ENCODE data around the gene KLHL3. TPM values are rescaled to one million over a fixed set of nuclear protein-coding genes. Genes with fewer than 3 reads are reported as not detected.

KLHL3 gene
- total RNA-seq, 1 donor, result 9.3 TPM

DNA sequence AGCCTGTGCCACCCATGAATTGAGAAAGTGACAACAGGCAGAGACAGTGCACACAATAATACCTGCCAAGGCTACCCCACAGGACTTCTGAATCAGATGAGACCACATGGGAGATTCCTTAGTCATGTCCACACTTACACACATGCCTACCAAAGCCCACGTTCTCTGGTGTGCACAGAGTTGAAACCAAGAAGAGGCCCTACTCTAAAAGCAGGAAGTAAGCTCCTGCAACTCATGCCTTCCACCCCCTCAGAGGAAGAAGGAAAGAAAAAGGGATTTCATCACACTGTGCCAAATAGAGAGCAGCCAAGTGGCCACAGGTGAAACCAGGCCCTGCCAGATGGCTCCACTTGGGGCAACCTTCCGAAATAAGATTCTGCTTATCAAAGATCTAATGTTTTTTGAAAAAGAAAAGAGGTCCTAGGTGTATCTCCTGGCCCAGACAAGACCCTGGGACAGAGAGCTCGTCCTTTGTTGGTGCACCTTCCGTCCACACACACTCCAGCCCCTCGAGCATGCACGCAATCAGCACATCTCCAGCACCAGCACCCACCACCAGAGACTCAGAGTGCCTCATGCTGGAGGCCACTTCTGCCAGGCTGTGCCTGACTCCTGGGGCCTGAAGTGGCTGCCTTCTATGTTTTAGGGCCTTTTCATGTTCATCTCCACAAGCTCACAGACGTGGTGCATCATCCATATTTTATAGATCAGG is 122.2 kb downstream of the KLHL3 start:
- Histone ChIP-seq H3K4me3 (ENCODE audit: low read length) (no peak overlapping the region), H3K27me3 (ENCODE audit: insufficient read depth, low read length) (no peaks in the 10 kb centered on the region), H3K4me1 (ENCODE audit: insufficient read depth, low read length) (peaks cover 19% of the 10 kb centered on the region), H3K9me3 (ENCODE audit: low read depth, low read length) (no peaks in the 10 kb centered on the region)

DNA sequence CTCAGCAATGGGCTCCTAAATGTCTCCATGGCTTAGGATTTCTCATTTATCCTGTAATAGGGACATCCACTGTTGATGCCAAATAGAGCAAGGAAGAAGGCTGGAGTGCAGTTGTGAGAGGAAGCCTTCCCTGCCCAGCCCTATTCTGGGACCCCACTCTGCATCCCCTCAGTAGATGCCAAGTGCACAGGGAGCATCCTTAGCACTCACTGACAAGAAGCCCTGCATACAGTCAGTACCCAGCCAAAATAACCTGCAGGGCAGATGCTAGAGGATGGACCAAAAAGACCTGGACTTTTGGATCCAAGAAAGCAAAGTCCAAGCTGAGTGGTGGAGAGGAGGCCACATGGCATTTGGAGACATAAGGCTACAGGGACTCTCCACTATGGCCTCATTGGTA is 123.3 kb downstream of the KLHL3 start:
- no peaks in the 10 kb centered on the region for H3K9me3 ChIP-seq (ENCODE audit: low read depth, low read length)
- H3K4me1 ChIP-seq (ENCODE audit: insufficient read depth, low read length), result peaks cover 19% of the 10 kb centered on the region
- no peak overlapping the region for H3K4me3 ChIP-seq (ENCODE audit: low read length)
- no peaks in the 10 kb centered on the region for H3K27me3 ChIP-seq (ENCODE audit: insufficient read depth, low read length)

DNA sequence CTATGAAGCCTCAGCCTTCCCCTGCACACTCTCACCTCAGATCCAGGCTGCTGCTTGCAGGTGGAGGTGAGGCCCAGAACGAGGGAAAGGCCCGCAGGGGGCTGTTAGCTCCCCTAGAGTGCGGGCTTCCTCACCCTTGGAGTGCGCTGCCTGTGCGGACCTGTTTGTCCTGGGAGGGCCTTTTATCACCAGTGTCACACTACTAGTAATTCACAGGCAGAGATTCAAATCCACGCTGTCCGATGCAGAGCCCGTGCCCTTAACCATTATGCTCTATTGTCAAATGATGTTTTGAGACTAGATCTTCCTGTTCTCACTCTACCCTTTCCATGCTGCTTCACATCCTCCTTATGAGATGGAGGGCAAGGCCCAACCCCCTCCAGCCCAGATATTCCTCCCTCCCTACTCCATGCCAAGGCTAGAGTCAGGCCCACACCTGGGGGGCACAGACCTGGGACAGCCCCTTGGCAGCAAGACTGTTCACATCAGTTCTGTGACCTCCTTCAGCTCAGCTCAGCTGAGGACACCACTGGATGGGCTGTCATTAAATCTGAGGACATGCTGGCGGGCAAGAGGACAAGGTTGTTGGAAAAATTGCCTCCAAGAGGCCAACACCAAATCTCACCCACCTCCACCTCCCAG is 124.0 kb downstream of the KLHL3 start:
- H3K4me3 ChIP-seq (ENCODE audit: low read length), result no peak overlapping the region
- H3K27me3 ChIP-seq (ENCODE audit: insufficient read depth, low read length), result peaks cover under 1% of the 10 kb centered on the region
- H3K4me1 ChIP-seq (ENCODE audit: insufficient read depth, low read length), result peaks cover 19% of the 10 kb centered on the region
- no peaks in the 10 kb centered on the region for H3K9me3 ChIP-seq (ENCODE audit: low read depth, low read length)

DNA sequence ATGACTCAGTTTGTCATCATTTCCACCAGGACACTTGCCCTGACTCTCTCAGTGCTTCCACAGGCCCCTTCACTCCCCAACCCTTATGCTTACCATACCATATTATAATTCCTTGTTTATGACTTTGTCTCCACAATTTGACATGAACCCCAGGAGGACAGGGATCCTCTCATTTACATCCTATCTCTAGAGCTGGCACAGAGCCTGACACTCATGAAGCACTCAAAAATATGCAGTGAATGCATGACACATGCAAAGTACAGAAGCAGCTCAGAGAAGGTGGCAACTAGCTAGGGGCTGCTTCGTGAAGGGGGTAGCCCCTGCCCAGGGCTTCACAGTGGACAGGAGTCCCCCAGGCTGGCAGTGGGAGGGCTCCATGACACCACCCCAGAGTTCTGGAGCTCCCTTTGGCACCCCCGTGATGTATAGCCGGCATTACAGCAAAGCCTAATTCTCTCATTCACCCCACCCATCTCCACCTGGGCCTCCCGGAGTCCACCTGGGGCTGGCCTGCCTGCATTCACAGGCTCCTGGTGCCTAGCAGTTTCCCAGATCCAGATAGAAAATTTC is 124.8 kb downstream of the KLHL3 start:
- no peaks in the 10 kb centered on the region for H3K9me3 ChIP-seq (ENCODE audit: low read depth, low read length)

DNA sequence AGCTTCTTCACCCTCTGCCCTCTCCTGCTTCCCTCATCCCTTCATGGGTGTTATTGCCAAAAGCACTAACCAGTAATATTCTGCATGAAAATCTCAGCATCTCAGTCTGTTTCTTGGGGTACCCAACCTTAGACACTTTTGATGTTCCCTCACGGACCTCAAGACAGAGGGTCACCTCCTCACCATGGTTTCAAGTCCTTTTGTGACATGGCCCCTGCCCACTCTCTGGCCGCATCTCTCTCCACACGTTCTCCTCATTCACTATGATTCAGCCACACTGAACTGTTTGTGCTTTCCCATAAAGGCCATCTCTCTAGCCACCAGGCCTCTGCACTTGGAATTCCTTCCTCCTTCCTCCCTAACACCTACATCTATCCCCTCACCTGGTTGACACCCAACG is 125.3 kb downstream of the KLHL3 start:
- peaks cover 2% of the 10 kb centered on the region for H3K27me3 ChIP-seq (ENCODE audit: insufficient read depth, low read length)
- no peak overlapping the region for H3K4me3 ChIP-seq (ENCODE audit: low read length)
- H3K9me3 ChIP-seq (ENCODE audit: low read depth, low read length), result no peaks in the 10 kb centered on the region
- peaks cover 19% of the 10 kb centered on the region for H3K4me1 ChIP-seq (ENCODE audit: insufficient read depth, low read length)

More for the DNA sequence above, 124.8 kb downstream of the KLHL3 start:
- Histone ChIP-seq H3K4me1 (ENCODE audit: insufficient read depth, low read length) (peaks cover 19% of the 10 kb centered on the region), H3K27me3 (ENCODE audit: insufficient read depth, low read length) (peaks cover 2% of the 10 kb centered on the region), H3K4me3 (ENCODE audit: low read length) (no peak overlapping the region)

DNA sequence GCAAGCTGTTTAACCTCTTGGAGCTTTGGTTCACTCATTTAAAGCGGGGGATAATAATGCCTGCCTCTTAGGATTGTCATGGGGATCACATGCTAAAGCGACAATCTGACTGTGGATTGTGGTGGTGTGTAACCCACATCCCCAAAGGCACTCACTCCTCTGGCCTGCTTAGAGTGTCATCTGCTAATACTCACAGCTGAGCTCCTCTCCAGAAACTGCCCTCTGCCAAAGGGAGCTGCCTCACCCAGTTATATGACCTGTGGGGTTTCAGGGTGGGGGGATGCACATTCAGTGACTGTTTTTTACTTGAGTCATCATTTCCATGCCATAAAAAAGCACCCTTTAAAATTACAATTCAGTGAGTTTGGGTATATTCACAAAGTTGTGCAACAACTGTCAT is 126.8 kb downstream of the KLHL3 start:
- Histone ChIP-seq H3K9me3 (ENCODE audit: low read depth, low read length) (no peaks in the 10 kb centered on the region), H3K4me1 (ENCODE audit: insufficient read depth, low read length) (peaks cover 18% of the 10 kb centered on the region), H3K4me3 (ENCODE audit: low read length) (no peak overlapping the region), H3K27me3 (ENCODE audit: insufficient read depth, low read length) (peaks cover 8% of the 10 kb centered on the region)

DNA sequence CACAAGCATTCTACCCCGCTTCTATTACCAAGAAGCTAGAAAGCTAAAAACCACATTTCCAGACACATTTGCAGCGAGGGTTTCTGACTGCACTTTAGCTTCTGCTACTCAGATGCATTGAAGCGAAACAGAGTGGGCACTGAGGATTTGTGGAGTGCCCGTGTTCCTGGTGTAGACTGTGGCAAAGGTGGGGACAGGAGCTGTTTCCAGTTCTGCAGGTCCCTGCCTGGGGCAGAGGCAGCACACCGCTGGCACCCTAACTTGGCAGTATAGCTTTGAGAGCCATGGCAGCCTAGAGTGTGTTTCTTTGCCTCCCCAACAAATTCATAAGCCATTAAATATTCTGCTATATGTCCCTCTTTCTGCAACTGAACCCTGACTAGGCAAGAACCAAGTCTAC is 128.1 kb downstream of the KLHL3 start:
- Histone ChIP-seq H3K4me3 (ENCODE audit: low read length) (no peak overlapping the region), H3K27me3 (ENCODE audit: insufficient read depth, low read length) (peaks cover 8% of the 10 kb centered on the region), H3K4me1 (ENCODE audit: insufficient read depth, low read length) (peaks cover 4% of the 10 kb centered on the region), H3K9me3 (ENCODE audit: low read depth, low read length) (no peaks in the 10 kb centered on the region)

DNA sequence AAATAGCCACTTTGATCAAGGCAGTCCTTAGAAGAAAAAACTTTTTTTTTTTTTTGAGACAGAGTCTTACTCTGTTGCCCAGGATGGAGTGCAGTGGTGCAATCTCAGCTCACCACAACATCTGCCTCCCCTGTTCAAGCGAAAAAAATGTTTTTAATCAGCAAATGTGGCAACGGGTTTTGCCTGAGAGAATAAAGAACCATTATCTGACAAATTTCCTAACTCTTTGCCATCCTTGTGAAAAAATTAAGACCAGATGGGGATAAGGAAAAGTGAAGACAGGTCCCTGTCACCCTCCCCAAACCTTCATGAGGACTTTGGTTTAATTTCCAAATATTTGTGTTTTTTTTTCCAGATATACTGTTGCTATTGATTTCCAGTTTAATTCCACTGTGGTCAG is 129.5 kb downstream of the KLHL3 start:
- no peak overlapping the region for H3K4me3 ChIP-seq (ENCODE audit: low read length)
- peaks cover 8% of the 10 kb centered on the region for H3K27me3 ChIP-seq (ENCODE audit: insufficient read depth, low read length)
- no peaks in the 10 kb centered on the region for H3K9me3 ChIP-seq (ENCODE audit: low read depth, low read length)
- H3K4me1 ChIP-seq (ENCODE audit: insufficient read depth, low read length), result peaks cover 4% of the 10 kb centered on the region

DNA sequence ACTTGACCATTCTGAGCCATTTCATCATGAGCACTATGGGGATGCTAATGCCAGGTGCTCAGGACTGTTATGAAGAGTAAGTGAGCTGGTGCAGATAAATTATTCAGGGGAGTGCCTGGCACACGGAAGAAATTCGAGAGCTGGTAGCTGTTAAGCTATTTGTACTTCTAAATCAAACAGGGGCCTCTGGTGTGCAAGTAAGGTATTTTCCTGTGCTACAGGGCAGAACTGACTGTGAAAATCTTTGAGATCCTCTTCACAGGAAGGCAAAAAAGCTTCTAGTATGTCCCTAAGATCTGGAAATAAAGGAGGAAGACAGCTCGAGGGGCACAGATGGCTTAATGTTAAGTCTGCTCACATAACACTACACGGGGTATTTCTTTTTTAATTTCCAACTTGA is 130.5 kb downstream of the KLHL3 start:
- H3K27me3 ChIP-seq (ENCODE audit: insufficient read depth, low read length), result peaks cover 8% of the 10 kb centered on the region
- no peak overlapping the region for H3K4me3 ChIP-seq (ENCODE audit: low read length)
- H3K4me1 ChIP-seq (ENCODE audit: insufficient read depth, low read length), result peaks cover 4% of the 10 kb centered on the region
- H3K9me3 ChIP-seq (ENCODE audit: low read depth, low read length), result no peaks in the 10 kb centered on the region

DNA sequence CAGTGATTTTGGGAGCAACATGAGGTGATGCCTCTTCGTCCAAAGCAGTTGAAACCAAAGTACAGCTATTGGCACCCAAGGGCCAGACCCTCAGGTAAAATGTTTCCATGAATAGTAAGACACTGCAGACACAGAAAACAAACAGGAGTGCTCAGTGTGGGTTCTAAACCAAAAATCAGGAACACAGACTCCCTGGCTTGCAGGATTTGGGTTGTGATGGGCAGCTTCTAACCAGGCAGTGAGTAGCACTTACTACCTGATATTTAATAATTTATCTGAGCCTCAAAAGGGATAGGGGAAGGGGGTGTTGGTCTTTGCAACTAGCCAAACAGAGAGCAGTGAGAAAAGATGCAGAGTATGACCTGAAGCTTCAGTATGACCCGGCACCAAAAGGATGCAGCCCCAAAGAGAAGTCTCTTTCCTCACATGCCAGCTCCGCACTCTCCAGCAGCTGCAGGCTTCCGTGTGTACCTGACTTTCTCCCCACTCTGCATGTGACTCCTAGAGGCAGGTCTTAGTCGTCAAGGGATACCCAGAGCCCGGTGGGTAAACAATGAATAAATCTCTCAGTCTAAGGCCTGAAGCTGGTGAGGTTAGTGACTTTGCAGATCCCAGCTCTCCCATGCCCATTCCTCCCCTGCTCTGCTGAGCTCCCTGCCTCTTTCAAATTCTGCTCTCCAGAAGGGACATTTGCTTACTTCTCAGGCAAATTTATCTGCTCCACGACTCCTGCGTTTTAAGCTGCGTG is 131.4 kb downstream of the KLHL3 start:
- H3K4me3 ChIP-seq (ENCODE audit: low read length), result no peak overlapping the region
- H3K4me1 ChIP-seq (ENCODE audit: insufficient read depth, low read length), result peaks cover 4% of the 10 kb centered on the region
- peaks cover 8% of the 10 kb centered on the region for H3K27me3 ChIP-seq (ENCODE audit: insufficient read depth, low read length)
- no peaks in the 10 kb centered on the region for H3K9me3 ChIP-seq (ENCODE audit: low read depth, low read length)

DNA sequence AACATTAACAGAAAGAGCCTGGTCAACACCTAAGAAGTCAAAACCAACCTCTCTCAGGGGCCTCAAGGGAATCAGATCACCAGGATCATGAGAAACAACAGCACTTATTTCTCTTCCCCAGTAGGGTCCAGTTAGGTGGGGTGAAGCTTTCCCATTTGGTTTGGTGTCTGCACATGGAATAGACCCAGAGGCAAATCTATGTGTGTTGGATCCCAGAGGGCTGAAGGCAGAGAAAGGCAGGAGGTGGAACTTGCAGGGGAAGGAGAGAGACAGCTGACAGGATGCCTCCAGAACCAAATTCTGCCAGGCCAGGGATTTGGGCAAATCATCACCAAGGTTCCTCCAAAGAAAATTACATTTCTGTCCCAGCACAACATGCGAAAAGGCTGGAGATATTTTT is 132.0 kb downstream of the KLHL3 start:
- H3K4me1 ChIP-seq (ENCODE audit: insufficient read depth, low read length), result peaks cover 1% of the 10 kb centered on the region
- no peak overlapping the region for H3K4me3 ChIP-seq (ENCODE audit: low read length)
- H3K9me3 ChIP-seq (ENCODE audit: low read depth, low read length), result no peaks in the 10 kb centered on the region
- peaks cover 8% of the 10 kb centered on the region for H3K27me3 ChIP-seq (ENCODE audit: insufficient read depth, low read length)

DNA sequence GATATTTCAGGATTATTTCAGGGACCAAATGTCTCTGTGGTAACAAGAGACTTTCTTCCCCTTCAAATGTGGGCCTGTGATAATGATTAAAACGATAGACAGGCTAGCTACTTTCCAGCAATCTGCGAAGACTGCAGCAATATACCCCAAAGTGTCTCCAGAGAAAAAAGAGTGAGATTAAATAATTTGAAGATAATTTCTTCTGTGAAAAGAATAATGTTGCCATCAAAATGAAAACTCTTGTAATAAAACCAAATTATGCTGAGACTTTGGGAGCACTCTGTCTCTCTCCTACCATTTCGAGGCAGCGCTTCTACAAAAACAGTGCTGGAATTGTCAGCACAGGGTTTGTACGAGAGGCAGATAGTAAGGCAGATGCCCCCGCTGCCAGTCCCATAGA is 132.5 kb downstream of the KLHL3 start:
- Histone ChIP-seq H3K4me3 (ENCODE audit: low read length) (no peak overlapping the region), H3K27me3 (ENCODE audit: insufficient read depth, low read length) (peaks cover 11% of the 10 kb centered on the region), H3K9me3 (ENCODE audit: low read depth, low read length) (no peaks in the 10 kb centered on the region), H3K4me1 (ENCODE audit: insufficient read depth, low read length) (no peaks in the 10 kb centered on the region)

DNA sequence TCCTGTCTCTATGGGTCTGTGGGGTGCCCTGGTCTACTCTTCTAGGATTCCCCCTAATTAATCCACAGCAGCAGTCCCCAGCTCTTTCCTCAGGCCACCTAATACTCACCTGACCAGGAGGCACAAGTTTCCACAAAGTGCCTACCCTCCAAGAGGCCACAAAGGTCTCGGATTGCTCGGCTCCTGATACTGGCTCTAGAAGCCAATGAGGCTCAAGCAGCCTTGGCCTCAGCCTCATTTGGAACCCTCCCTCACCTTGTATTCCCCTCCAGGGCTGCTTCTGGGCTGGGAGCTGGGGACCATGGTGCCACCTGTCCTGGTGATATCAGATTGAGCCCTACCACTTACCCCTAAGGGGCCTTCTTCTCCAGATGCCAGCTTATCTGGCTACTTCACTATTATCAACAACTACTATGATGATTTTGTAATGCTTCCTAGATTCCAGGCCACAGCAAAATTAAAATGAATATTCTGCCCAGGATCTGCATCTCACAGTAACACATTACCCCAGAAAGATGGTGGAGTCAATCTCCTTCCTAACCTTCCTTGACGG is 133.1 kb downstream of the KLHL3 start:
- Histone ChIP-seq H3K4me3 (ENCODE audit: low read length) (no peak overlapping the region), H3K27me3 (ENCODE audit: insufficient read depth, low read length) (peaks cover 12% of the 10 kb centered on the region), H3K9me3 (ENCODE audit: low read depth, low read length) (no peaks in the 10 kb centered on the region), H3K4me1 (ENCODE audit: insufficient read depth, low read length) (no peaks in the 10 kb centered on the region)

DNA sequence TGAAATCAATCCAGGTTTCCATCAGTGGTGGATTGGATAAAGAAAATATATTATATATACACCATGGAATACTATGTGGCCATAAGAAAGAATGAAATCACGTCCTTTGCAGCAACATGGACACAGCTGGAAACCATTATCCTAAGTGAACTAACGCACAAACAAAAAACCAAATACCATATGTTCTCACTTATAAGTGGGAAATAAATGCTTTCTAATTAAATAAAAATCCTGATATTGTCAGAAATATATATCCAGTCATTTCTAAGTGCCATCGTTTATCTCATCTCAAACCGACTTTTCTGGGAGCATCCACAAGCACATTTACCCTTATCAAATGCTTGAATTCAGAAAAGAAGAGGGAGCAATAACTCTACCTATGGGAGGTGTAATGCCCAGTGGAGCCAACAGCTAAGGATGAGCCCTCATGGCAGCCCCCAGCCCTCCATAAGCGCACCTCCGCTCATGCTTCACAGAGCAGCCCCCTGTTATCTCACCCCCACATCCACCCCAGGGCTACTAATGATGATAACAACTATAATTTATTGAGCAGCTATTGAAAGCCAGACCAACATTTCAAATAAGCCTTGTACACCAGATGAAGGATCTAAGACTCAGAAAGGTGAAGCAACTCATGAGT is 135.0 kb downstream of the KLHL3 start:
- Histone ChIP-seq H3K27me3 (ENCODE audit: insufficient read depth, low read length) (peaks cover 15% of the 10 kb centered on the region), H3K4me1 (ENCODE audit: insufficient read depth, low read length) (no peaks in the 10 kb centered on the region), H3K4me3 (ENCODE audit: low read length) (no peak overlapping the region), H3K9me3 (ENCODE audit: low read depth, low read length) (no peaks in the 10 kb centered on the region)
